Ammon's horn (tissue), 1 donor: ENCODE results near the gene VPS52.

Source experiments
- DNase-seq: peaks from one replicate; pipeline ENCODE4 v3.0.0-alpha.2; 2016; ENCODE audit warnings: low spot score

Gene VPS52

DNA sequence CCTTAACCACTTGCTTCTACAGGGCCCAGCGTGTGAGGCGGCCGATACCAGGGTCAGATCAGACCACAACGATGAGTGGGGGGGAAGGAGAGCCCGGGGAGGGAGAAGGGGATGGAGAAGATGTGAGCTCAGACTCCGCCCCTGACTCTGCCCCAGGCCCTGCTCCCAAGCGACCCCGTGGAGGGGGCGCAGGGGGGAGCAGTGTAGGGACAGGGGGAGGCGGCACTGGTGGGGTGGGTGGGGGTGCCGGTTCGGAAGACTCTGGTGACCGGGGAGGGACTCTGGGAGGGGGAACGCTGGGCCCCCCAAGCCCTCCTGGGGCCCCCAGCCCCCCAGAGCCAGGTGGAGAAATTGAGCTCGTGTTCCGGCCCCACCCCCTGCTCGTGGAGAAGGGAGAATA, 60.5 kb downstream of the VPS52 start:
- DNase-seq, result no peak

DNA sequence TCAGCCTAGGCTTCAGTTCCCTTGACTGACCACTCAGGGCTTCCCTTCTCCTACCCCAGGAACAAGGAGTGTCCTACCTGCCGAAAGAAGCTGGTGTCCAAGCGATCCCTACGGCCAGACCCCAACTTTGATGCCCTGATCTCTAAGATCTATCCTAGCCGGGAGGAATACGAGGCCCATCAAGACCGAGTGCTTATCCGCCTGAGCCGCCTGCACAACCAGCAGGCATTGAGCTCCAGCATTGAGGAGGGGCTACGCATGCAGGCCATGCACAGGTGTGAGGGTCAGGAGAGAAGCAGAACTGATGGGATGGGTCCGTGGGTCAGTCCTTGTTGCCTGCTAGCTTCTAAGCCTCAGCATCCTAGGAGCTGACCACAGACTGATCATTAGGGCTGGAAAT, 61.8 kb downstream of the VPS52 start:
- no peak for DNase-seq

DNA sequence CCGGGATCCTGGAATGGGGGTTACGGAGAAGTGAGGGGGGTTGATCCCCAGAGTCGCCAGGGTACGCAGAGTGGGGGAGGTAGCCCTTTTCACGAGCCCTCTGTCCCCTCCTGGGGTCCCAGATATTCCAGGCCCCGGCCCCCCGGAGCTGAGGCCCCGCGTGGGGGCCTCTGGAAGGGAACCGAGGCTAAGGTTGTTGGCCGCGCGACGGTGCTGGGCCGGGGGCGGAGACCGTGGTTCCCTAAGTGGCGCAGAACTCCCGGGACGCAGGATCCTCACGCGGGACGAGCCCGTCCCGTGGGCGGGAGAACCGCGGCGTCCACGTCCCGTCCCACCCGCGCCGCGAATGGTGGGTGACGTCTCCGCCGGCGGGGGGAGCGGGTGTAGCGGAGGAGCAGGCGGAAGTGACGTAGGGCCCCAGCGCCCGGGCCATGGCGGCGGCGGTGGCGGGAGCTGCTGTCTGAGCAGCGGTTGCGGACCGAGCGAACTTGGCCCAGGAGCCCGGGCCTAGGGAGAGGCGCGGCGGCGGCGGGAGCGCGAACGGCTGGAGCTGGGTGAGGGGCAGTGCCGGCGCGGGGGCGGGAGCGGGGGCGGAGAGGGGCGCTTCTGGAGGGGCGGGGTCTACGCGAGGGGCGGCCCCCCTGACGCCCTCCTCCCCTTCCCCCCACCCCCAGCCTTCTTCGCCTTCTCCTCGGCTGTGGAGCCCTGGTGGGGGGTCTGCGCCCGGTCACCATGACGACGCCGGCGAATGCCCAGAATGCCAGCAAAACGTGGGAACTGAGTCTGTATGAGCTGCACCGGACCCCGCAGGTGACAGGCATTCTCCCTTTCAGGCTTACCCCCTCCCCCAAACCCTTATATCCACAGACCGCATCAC, 63.3 kb downstream of the VPS52 start, which contains the start of gene RING1:
TSS of gene RING1 (plus strand) at position 410 of the 877 bp plus-strand sequence. CDS start at position 733, 323 bp downstream.
- DNase-seq, result peak; percentile 93

DNA sequence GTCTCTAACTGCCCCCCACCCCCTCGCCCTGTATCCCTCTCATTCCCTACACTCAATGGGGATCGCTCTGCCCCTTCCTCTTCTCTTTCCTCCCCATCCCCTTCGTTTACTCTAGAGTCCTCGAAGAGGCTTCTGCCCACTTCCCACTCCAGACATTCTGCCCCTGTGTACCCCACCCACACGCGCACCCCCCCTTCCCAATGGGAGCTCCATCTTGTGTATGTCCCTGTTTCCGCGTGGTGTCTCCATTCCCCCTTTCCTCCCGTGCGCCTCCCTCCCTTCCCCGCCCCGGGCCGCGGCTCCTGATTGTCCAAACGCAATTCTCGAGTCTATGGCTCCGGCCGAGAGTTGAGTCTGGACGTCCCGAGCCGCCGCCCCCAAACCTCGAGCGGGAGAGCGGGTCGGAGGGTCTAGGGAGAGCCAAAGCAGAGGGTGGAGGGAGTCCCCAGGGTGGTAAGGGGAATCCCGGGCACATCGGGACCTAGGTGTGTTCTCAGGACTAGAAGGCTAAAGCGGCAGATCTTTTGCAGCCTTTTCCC, 64.1 kb downstream of the VPS52 start:
- no peak for DNase-seq

DNA sequence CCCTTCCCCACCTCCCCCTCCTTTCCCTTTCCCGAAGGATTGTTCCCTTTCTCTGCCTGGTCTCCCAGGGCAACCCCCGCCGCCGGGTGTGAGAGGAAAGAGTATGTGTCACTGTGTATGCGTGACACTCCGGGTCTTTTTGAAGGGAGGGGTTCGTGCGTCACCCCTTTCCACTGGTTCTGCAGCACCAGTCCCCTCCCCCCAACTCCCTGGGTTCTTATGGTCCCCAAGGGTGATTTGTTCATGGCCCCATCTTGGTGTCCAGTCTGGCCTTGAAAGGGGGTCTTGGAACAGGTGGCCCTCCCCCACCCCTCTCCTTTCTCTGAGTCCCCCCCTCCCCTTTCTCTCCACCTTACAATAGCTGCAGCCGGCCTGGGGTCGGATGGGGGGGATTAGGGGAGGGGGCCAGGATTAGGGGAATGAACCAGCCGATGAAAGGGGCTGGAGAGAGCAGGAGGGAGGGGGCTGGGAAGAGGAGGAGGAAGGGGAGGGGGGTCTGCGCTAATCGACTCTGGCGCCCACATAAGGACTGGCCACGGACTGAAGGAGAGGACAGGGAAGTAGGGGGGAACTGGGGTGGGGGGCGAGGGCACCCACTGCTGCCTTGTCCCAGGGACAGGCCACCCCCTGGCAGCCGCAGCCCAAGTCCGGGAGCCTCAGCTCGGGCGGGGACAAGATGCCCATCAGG, 64.7 kb downstream of the VPS52 start:
- DNase-seq, result no peak

DNA sequence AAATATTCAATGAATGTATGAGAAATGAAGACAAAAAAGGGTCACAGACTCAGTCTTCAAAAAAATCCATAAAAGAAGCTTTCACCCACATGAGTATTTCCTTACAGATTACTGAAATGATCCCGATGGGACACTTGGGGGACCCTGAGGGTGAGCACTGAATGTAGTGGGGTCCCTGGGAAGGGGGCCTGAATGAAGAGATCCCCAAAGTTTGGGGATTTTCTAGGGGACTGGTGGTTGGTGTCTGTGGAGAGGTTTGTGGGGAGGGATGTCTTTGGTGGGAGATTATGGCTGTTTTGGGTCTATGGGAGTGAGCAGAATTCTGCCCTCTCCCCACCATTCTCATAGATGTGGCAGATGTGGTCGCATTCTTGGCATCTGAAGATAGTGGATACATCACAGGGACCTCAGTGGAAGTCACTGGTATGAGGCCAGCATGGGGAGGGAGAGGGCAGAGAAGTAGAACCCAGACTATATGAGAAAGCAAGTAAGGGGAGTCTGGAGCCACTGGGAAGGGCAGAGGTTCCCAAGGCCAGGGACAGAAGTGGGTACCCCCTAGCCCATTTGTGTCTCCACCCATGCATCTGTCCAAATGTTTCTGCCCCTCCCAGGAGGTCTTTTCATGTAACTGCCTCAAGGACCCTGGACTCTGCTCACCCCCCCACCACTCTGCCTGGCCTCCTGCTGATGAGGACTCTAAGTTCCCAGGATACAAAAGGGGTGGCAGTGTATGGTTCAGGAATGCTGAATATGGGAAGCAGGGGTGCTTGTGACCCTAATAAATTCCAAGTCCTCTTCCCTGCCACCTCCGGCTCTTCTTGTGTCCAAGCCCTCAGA, 65.4 kb downstream of the VPS52 start:
- DNase-seq, result no peak

DNA sequence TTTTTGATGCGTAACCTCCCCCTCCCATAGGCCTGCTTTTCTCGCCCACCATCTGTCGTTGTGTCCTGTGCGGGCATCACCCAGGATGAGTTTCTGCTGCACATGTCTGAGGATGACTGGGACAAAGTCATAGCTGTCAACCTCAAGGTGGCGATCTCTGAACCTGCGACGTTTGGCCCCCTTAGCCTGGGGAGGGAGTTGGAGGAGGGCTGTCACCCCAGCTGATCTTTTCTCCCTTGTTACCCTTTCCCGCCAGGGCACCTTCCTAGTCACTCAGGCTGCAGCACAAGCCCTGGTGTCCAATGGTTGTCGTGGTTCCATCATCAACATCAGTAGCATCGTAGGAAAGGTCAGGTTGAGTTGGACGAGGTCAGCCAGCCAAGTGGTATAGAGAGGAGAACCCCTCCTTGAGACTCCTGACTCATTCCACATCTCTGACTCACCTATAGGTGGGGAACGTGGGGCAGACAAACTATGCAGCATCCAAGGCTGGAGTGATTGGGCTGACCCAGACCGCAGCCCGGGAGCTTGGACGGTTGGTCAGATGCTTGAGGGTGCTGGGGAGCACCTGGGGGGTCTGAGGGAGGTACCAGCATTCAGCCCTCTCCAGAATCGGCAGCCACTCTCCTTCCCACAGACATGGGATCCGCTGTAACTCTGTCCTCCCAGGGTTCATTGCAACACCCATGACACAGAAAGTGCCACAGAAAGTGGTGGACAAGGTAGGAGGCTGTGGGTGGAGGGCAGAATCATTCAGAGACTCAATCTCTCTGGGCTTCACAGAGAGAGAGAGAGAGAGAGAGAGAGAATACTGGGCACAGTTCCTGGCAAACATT, 66.3 kb downstream of the VPS52 start:
- DNase-seq, result no peak

DNA sequence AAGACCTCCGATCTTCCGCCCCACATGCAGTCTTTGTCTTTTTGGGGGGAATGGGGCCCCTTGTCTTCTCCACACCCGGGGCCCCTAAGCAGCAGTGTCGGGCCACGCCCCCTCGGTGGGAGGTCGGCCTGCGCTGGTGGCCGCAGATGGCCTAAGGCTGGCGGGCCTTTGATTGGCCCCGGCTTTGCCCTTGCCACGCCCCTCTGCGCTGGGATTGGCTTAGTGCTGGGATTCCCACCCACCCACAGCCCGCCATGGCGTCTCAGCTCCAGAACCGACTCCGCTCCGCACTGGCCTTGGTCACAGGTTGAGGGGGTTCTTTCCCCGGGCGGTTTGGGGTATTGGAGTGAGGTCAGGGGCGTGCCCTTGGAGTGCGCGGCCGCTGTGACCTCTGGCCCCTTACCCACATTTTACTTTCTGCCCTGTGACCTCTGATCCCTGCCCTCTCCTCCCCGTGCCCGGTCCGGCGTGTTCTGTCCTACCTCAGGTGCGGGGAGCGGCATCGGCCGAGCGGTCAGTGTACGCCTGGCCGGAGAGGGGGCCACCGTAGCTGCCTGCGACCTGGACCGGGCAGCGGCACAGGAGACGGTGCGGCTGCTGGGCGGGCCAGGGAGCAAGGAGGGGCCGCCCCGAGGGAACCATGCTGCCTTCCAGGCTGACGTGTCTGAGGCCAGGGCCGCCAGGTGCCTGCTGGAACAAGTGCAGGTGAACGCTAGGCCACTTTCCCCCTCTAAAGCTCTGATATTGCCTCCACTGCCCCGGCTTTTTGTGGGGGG, 67.1 kb downstream of the VPS52 start, which contains the start of gene HSD17B8:
TSS of gene HSD17B8 (plus strand) at position 241 of the 776 bp plus-strand sequence. CDS start at position 255, 14 bp downstream.
- peak; percentile 97 for DNase-seq

DNA sequence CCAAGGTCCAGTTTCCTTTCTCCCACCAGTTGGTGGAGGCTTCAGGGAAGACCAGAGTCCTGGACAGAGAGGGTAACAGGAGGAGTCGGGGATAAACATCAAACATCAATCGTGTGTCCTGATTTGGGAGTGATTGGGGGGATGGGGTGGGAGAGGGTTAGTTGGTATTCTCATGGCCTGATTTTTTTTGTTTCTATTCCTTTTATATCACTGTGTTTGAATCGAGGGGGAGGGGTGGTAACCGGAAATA, 67.6 kb downstream of the VPS52 start:
- DNase-seq, result no peak

DNA sequence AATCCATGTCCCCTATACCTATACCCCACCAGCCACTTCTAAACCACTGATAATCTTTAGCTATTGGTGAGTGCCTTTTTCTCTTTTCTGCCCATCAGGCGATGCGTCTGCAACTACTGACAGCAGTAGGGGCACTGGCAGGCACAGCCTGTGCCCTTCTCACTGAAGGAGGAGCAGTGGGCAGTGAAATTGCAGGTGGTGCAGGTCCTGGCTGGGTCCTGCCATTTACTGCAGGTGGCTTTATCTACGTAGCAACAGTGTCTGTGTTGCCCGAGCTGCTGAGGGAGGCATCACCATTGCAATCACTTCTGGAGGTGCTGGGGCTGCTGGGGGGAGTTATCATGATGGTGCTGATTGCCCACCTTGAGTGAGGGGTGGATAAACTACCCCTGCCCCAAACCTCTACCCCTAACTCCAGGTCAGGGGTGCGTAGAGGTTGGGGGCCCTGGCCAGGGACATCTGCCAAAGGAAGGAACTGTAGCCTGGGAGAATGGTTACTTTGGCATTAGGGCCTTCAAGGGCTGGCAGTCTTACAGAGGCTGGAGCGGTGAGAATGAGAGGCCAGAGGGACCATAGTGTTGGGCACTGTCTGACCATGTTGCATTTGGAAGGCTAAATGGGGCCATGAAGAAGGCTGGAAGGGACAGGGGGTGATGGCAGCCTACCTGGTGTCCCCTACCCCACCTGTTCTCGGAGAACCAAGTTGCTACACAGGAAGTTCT, 68.1 kb downstream of the VPS52 start:
- no peak for DNase-seq

DNA sequence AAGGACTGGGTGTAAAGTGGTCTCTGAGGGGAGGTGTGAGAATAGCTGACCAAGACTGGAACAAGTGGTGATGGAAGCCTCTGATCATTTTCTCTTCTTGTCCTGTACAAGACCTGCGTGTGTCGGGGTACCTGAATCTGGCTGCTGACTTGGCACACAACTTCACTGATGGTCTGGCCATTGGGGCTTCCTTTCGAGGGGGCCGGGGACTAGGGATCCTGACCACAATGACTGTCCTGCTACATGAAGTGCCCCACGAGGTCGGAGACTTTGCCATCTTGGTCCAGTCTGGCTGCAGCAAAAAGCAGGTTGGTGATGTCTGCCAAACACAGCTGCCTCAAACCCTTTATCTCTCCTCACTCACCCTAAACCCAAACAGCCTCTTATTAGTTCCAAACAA, 68.9 kb downstream of the VPS52 start:
- no peak for DNase-seq

DNA sequence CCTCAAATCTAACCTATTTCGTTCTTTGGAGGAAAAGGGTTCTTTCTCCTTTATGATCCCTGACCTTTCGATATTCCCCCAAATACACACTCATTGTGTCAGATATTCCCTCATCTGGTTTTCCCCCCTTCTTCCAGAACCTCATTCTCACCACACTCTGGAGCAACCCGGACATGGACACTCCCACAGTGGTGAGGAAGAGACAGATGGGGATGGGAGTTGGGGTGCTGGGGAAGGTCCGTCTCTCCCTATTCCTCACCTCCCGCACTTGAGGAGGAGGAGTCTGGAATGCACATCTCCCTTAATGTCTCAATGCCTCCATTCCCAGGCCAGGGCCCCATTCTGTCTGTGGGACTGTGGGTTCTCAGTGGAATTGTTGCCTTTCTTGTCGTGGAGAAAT, 69.7 kb downstream of the VPS52 start:
- no peak for DNase-seq

DNA sequence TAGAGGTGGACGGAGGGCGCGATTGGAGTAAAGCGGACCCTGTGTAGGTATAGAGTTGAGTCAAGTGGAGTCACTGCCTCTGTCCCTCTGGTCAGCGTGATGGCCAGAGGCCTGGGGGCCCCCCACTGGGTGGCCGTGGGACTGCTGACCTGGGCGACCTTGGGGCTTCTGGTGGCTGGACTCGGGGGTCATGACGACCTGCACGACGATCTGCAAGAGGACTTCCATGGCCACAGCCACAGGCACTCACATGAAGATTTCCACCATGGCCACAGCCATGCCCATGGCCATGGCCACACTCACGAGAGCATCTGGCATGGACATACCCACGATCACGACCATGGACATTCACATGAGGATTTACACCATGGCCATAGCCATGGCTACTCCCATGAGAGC, 70.5 kb downstream of the VPS52 start:
- DNase-seq, result no peak
